MM.1S (cell line): ENCODE data around the gene ENOX2.

Experiments
- DNase-seq: peaks from one replicate; pipeline ENCODE4 v3.0.0-alpha.2; 2015
- H2AFZ ChIP-seq: fragments of 300-600 bp; sonication (generic); 2 replicates; pipeline ENCODE4 v1.6.0; 2016; ENCODE audit warnings: antibody characterized with exemption, low read length
- H3F3A ChIP-seq: fragments of 300-600 bp; sonication (generic); 2 replicates; pipeline ENCODE4 v1.6.1; 2016; ENCODE audit warnings: mild to moderate bottlenecking, antibody characterized with exemption, low read length, moderate library complexity, mixed read lengths; ENCODE audit not compliant: insufficient read depth
- H3K27ac ChIP-seq: fragments of 300-600 bp; sonication (generic); 2 replicates; pipeline ENCODE4 v1.5.1; 2016; ENCODE audit warnings: mild to moderate bottlenecking, low read length
- H3K27me3 ChIP-seq: fragments of 300-600 bp; sonication (generic); replicated peaks from 2 replicates; pipeline ENCODE4 v1.6.0; 2016; ENCODE audit warnings: low read length; ENCODE audit not compliant: insufficient read depth
- H3K36me3 ChIP-seq: fragments of 300-600 bp; sonication (generic); replicated peaks from 2 replicates; pipeline ENCODE4 v1.6.1; 2016; ENCODE audit warnings: mild to moderate bottlenecking, low read length, mixed read lengths; ENCODE audit not compliant: insufficient read depth
- H3K4me1 ChIP-seq: fragments of 300-600 bp; sonication (generic); 2 replicates; pipeline ENCODE4 v1.6.1; 2016; ENCODE audit warnings: low read length, mixed read lengths
- H3K4me2 ChIP-seq: fragments of 300-600 bp; sonication (generic); 2 replicates; pipeline ENCODE4 v1.6.0; 2016; ENCODE audit warnings: low read depth, low read length
- H3K4me3 ChIP-seq: fragments of 300-600 bp; sonication (generic); 2 replicates; pipeline ENCODE4 v1.5.1; 2016; ENCODE audit warnings: low read length, mixed read lengths
- H3K79me2 ChIP-seq: fragments of 300-600 bp; sonication (generic); 2 replicates; pipeline ENCODE4 v1.6.1; 2016; ENCODE audit warnings: mixed run types, low read length, mixed read lengths
- H3K9ac ChIP-seq: fragments of 300-600 bp; sonication (generic); 2 replicates; pipeline ENCODE4 v1.6.1; 2016; ENCODE audit warnings: low read length, mixed read lengths
- H3K9me2 ChIP-seq: fragments of 300-600 bp; sonication (generic); replicated peaks from 2 replicates; pipeline ENCODE4 v1.6.1; 2016; ENCODE audit warnings: mild to moderate bottlenecking, low read length, mixed read lengths; ENCODE audit not compliant: insufficient read depth
- H3K9me3 ChIP-seq: fragments of 300-600 bp; sonication (generic); replicated peaks from 2 replicates; pipeline ENCODE4 v1.6.1; 2016; ENCODE audit warnings: mild to moderate bottlenecking, low read length, mixed read lengths; ENCODE audit not compliant: insufficient read depth
- H4K20me1 ChIP-seq: fragments of 300-600 bp; sonication (generic); 2 replicates; pipeline ENCODE4 v1.6.1; 2016; ENCODE audit warnings: mild to moderate bottlenecking, low read length, moderate library complexity, mixed read lengths; ENCODE audit not compliant: insufficient read depth
- EZH2 ChIP-seq: fragments of 300-600 bp; sonication (generic); optimal IDR thresholded peaks from 2 replicates; pipeline ENCODE3; 2017; ENCODE audit warnings: low read depth, mild to moderate bottlenecking, antibody characterized with exemption, low read length, mixed read lengths
- EZH2phosphoT487 ChIP-seq: fragments of 300-600 bp; sonication (generic); IDR thresholded peaks from 2 replicates; pipeline ENCODE4 v1.6.1; 2018; ENCODE audit warnings: antibody characterized with exemption, low read length
- TF ChIP-seq, protein P1 (sequence below): fragments of 300-600 bp; sonication (generic); IDR thresholded peaks from 2 replicates; pipeline ENCODE4 v1.5.1; 2016; ENCODE audit warnings: antibody characterized with exemption, low read length, mixed read lengths

Gene ENOX2

DNA sequence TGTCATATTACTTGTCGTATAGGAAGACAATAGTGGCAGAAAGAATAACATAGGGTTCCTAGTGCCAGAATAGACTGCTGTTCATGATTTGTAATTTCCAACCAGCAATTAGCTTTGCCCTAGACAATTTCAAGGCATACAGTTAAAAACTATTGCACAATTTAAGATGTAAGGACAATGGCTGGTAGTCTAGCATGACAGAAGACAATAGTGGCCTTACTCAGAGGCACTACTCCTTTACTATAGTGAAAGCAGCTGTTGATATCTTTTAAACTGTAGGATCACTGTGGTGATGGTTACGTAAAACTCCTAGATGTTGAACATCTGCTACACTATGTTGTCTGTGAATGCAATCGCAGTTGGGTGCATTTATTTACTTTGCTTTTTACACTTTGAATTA, 266.7 kb downstream of the ENOX2 start:
- H3K9ac ChIP-seq, result no peak overlapping the region
- H3K79me2 ChIP-seq, result no peaks in the 10 kb centered on the region
- H3F3A ChIP-seq, result no peaks in the 10 kb centered on the region
- no peak overlapping the region for H3K27ac ChIP-seq
- no peaks in the 10 kb centered on the region for H3K9me3 ChIP-seq
- no peaks in the 10 kb centered on the region for H3K4me1 ChIP-seq
- DNase-seq, result no peak
- H3K4me3 ChIP-seq, result no peak overlapping the region
- no peak overlapping the region for H3K4me2 ChIP-seq
- H4K20me1 ChIP-seq, result no peaks in the 10 kb centered on the region
- H3K27me3 ChIP-seq, result no peaks in the 10 kb centered on the region
- H2AFZ ChIP-seq, result no peak overlapping the region
- TF ChIP-seq EZH2phosphoT487 (no peak), EZH2 (no peak)
- TF ChIP-seq, protein P1, sequence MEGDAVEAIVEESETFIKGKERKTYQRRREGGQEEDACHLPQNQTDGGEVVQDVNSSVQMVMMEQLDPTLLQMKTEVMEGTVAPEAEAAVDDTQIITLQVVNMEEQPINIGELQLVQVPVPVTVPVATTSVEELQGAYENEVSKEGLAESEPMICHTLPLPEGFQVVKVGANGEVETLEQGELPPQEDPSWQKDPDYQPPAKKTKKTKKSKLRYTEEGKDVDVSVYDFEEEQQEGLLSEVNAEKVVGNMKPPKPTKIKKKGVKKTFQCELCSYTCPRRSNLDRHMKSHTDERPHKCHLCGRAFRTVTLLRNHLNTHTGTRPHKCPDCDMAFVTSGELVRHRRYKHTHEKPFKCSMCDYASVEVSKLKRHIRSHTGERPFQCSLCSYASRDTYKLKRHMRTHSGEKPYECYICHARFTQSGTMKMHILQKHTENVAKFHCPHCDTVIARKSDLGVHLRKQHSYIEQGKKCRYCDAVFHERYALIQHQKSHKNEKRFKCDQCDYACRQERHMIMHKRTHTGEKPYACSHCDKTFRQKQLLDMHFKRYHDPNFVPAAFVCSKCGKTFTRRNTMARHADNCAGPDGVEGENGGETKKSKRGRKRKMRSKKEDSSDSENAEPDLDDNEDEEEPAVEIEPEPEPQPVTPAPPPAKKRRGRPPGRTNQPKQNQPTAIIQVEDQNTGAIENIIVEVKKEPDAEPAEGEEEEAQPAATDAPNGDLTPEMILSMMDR, result no peak
- no peaks in the 10 kb centered on the region for H3K36me3 ChIP-seq
- no peaks in the 10 kb centered on the region for H3K9me2 ChIP-seq

DNA sequence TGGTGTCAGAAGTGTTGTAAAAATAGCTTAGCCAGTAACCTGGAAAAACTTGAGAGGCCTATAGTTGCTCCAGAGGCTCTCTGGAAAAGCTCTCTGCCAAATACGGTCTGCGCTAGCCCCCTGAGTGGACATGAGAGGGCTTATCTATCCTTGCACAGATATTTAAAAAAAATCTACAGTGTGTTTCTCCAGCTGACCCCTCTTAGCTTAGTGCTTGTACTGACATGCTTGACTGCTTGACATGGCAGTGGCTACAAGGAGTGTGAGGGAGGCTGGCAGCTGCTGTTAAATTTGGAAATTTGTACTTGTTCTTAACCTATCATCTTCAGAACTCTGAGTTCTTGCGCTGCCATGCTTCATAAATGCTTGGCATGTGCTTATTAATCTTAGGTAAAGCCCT, 272.0 kb downstream of the ENOX2 start:
- Histone ChIP-seq H3F3A (no peaks in the 10 kb centered on the region), H3K27me3 (no peaks in the 10 kb centered on the region), H3K4me3 (no peak overlapping the region), H3K9me3 (no peaks in the 10 kb centered on the region), H3K9ac (no peak overlapping the region), H3K36me3 (no peaks in the 10 kb centered on the region), H3K27ac (no peak overlapping the region), H3K9me2 (no peaks in the 10 kb centered on the region), H4K20me1 (no peaks in the 10 kb centered on the region), H3K79me2 (no peaks in the 10 kb centered on the region), H3K4me1 (no peaks in the 10 kb centered on the region), H3K4me2 (no peak overlapping the region), H2AFZ (no peak overlapping the region)
- no peak for DNase-seq
- TF ChIP-seq, protein P1, result no peak
- TF ChIP-seq EZH2phosphoT487, result no peak

DNA sequence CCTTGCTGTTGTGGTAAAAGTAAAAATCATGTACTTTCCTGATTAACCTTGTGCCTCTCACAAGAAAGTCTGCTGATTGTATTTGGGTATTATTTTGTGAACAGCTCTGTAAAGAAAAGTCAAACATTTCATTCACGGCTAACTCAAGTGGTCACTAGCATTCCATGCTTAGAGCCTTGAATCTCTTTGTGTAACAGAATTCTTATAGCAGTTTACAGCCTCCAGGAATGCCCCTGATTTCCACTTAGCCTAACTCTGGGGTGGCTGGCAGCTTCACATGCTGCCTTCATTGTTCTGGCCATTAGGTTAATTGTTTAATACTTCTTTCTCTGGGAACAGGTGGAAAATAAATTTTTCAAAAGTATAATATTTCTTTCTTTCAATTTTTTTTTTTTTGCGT, 274.5 kb downstream of the ENOX2 start:
- Histone ChIP-seq H3K27ac (no peak overlapping the region), H3K9me3 (no peaks in the 10 kb centered on the region), H2AFZ (no peak overlapping the region), H3F3A (no peaks in the 10 kb centered on the region), H3K9me2 (no peaks in the 10 kb centered on the region), H3K4me3 (no peak overlapping the region), H3K4me1 (no peaks in the 10 kb centered on the region), H4K20me1 (no peaks in the 10 kb centered on the region), H3K27me3 (no peaks in the 10 kb centered on the region), H3K79me2 (no peaks in the 10 kb centered on the region), H3K4me2 (no peak overlapping the region), H3K9ac (no peak overlapping the region), H3K36me3 (no peaks in the 10 kb centered on the region)
- DNase-seq, result no peak
- no peak for TF ChIP-seq EZH2
- TF ChIP-seq, protein P1, result no peak
- no peak for TF ChIP-seq EZH2phosphoT487
